Measurements from ENCODE around the gene CYSRT1. TPM values are rescaled to one million over a fixed set of nuclear protein-coding genes. Genes with fewer than 3 reads are reported as not detected.
"Not testable (repeated sequence)": the region's sequence is repeated elsewhere in the genome, so short reads cannot be mapped to it uniquely, and the experiment has no call there.

CYSRT1 gene
- total RNA-seq, 1 donor from 2014 or later = 0.41 TPM

DNA sequence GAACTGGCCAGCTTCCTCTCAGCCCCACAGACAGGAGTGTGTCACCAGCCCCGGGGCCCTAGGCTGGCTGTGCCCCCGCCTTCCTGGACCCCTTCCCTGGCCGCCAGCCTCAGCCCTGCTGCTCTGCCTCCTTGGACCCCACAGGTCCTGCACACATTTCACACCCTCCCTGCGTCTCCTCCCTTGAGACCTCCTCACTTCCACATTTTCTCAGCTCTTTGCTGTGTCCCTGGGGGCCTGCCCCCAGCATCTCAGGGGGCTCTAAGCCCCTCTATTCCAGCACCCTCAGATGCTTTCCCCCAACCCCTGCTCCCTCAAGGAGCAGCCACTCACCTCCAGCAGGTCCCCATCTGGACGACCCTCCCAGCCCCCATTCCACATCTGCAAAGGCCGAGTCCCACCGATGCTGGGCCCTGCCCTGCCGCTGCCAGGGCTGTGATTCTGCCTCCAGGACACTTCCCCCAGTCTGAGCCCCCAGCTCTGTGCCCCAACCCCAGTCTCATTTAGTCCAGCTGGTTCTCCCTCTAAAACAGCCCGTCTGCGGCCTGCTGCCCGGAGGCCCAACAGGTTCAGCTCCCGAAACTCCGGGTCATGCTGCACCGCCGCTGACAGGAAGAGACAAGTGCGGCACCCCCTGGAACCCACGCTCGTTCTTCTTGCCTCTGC is 9.9 kb downstream of the CYSRT1 start:
- H3K9me3 ChIP-seq = no peaks in the 10 kb centered on the region

GRCh38 chr9:137235424-137236237 is 10.7 kb downstream of the CYSRT1 start:
- Histone ChIP-seq H3K27ac (no peak overlapping the region), H3K27me3 (peaks cover 34% of the 10 kb centered on the region), H3K4me1 (peaks cover 24% of the 10 kb centered on the region), H3K36me3 (no peaks in the 10 kb centered on the region), H3K4me3 (no peak overlapping the region), H3K9me3 (no peaks in the 10 kb centered on the region)
- ATAC-seq (no peak), DNase-seq (no peak)
- intact Hi-C loops (cut with DNase I) = no loop called here
- no peak for TF ChIP-seq CTCF (IDR thresholded peaks at IDR 0.05)

More for the DNA sequence above, 9.9 kb downstream of the CYSRT1 start:
- Histone ChIP-seq H3K27me3 (peaks cover 40% of the 10 kb centered on the region), H3K4me3 (no peak overlapping the region), H3K4me1 (peaks cover 22% of the 10 kb centered on the region), H3K27ac (no peak overlapping the region), H3K36me3 (no peaks in the 10 kb centered on the region)
- DNase-seq = no peak
- no peak for TF ChIP-seq CTCF (IDR thresholded peaks at IDR 0.05)
- intact Hi-C loops (cut with DNase I) = no loop called here
- ATAC-seq = no peak

GRCh38 chr9:137236238-137236935 is 11.4 kb downstream of the CYSRT1 start:
- intact Hi-C loops (cut with DNase I) = no loop called here
- TF ChIP-seq CTCF (IDR thresholded peaks at IDR 0.05) = peak; percentile 96
- no peak overlapping the region for H3K27ac ChIP-seq
- H3K36me3 ChIP-seq = no peaks in the 10 kb centered on the region
- DNase-seq (peak; percentile 94), ATAC-seq (peak; percentile 65)
- H3K27me3 ChIP-seq = peaks cover 27% of the 10 kb centered on the region
- H3K9me3 ChIP-seq = no peaks in the 10 kb centered on the region
- no peak overlapping the region for H3K4me3 ChIP-seq
- peaks cover 24% of the 10 kb centered on the region for H3K4me1 ChIP-seq

GRCh38 chr9:137236936-137237421 is 12.0 kb downstream of the CYSRT1 start:
- ATAC-seq (no peak), DNase-seq (no peak)
- H3K27me3 ChIP-seq = peaks cover 22% of the 10 kb centered on the region
- no peak overlapping the region for H3K4me3 ChIP-seq
- no peaks in the 10 kb centered on the region for H3K9me3 ChIP-seq
- H3K27ac ChIP-seq = no peak overlapping the region
- peaks cover under 1% of the 10 kb centered on the region for H3K36me3 ChIP-seq
- no peak for TF ChIP-seq CTCF (IDR thresholded peaks at IDR 0.05)
- intact Hi-C loops (cut with DNase I) = no loop called here
- H3K4me1 ChIP-seq = peaks cover 26% of the 10 kb centered on the region

DNA sequence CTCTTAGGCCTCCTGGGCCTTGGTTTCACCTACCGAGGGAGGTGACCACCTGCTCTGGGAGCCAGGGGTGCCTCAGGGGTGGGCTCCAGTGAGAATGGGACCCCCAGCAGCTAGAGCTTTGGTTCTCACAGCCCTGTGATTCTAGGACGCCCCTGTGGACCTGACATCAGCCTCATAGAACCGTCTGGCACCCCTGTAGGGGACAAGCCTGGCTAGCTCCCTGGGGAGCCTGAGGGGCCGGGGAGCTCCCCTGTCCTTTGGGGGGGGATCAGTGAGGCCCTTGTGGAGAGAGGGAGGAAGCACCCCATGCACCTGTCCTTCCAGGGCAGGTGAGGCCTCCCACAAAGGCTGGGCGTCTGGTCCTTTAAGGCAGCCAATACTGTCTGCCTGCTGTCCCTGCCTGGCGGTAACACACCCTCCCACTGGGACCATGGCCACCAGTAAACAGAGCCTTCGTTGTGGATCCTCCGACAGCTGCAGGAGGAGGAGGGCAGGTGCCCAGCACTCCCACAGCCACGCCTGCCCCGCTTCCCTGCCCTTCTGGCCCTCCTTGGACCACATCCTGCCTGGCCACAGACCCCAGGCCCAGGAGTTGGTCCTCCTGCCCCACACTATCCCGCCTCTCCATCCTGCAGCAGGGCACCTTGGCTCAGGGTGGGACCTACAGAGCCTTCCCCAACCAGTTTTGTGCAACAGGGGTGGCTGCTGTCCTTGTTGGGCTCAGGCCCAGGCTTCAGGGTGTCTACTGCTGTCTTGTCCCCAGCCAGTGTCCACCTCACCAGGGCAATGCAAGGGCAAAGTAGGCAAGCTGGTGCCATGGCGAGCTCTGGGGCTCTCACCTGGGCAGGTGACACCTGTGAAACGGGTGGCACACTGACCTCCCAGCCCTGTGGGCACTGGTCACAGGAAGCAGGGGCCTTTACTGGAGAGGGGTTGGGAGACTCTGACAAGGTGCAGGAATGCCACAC is 13.1 kb downstream of the CYSRT1 start:
- Histone ChIP-seq H3K27me3 (peaks cover 15% of the 10 kb centered on the region), H3K4me1 (peaks cover 37% of the 10 kb centered on the region), H3K9me3 (no peaks in the 10 kb centered on the region), H3K4me3 (no peak overlapping the region), H3K27ac (no peak overlapping the region), H3K36me3 (peaks cover 12% of the 10 kb centered on the region)
- ATAC-seq (no peak), DNase-seq (no peak)
- intact Hi-C loops (cut with DNase I) = no loop called here
- TF ChIP-seq CTCF (IDR thresholded peaks at IDR 0.05) = no peak

DNA sequence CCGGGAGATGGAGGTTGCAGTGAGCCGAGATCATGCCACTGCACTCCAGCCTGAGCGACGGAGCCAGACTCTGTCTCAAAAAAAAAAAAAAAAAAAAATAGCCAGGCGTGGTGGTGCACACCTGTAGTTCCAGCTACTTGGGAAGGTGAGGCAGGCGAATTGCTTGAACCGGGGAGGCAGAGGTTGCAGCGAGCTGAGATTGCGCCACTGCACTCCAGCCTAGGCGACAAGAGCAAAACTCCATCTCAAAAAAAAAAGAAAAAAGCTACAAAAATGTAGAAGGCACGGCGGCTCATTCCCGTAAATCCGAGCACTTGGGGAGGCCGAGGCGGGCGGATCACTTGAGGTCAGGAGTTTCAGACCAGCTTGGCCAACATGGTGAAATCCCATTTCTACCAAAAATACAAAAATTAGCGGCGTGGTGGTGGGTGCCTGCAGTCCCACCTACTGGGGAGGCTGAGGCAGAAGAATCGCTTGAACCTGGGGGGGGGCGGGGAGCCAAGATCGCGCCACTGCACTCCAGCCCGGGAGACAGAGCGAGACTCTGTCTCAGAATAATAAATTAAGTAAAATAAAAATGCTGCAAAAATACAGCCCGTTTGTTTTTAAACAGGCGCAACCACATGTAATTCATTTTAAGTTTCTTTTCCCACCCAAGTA is 14.7 kb downstream of the CYSRT1 start:
- Histone ChIP-seq H3K27ac (peak overlapping the region; percentile 93), H3K4me3 (peak overlapping the region; percentile 74), H3K4me1 (peaks cover 50% of the 10 kb centered on the region), H3K36me3 (peaks cover 21% of the 10 kb centered on the region)
- H3K27me3 ChIP-seq; H3K9me3 ChIP-seq; intact Hi-C loops (cut with DNase I); DNase-seq; ATAC-seq: not testable (repeated sequence)
